ENCODE measurements around the gene TPCN2. TPM values are rescaled to one million over a fixed set of nuclear protein-coding genes. Genes with fewer than 3 reads are reported as not detected.

The TPCN2 gene
- total RNA-seq, 4 donors from 2014 or later = 12.2 to 30.7 (median 17.6) TPM

DNA sequence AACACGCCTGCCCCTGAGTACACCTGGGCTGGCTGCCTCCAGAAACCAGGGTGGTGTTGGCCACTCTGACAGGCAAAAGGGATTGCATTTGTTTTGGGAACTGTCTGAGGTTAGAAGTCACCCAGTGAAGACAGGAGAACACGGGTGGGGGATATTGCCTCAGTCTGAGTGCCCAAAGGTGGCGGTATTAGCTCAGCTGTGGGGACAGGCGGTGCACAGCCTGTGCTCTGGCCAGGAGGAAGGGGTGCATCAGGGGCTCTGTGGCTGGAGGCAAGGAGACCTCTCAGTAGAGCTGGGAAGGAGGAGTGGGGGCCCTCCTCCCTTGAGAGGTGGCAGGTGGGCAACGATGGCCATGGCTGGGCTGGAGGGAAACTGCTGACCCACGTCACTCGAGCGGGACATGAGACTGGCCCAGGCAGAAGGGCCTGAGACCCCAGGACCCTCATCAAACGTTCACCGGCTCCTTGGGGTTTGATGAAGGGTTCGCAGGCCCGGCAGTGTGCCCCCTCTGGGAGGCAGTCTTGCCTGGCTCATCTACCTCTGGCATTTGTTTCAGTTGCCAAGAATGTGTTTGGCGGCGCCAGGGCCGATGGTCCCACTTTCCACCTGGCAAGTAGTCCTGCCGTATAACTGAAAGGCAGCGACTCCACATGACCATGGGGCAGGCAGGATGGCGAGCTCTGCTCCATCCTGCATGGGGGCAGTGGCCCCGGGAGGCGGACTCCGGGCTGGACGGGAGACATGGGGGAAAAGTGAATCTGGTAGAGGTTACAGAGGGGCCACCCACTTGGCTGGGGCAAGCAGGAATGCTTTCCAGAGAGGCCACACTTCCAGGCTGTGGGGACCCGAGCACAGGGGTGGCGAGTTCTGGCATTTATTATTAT is 54.2 kb downstream of the TPCN2 start:
- TF ChIP-seq CTCF (IDR thresholded peaks at IDR 0.05; ENCODE audit: low read depth) = no peak

DNA sequence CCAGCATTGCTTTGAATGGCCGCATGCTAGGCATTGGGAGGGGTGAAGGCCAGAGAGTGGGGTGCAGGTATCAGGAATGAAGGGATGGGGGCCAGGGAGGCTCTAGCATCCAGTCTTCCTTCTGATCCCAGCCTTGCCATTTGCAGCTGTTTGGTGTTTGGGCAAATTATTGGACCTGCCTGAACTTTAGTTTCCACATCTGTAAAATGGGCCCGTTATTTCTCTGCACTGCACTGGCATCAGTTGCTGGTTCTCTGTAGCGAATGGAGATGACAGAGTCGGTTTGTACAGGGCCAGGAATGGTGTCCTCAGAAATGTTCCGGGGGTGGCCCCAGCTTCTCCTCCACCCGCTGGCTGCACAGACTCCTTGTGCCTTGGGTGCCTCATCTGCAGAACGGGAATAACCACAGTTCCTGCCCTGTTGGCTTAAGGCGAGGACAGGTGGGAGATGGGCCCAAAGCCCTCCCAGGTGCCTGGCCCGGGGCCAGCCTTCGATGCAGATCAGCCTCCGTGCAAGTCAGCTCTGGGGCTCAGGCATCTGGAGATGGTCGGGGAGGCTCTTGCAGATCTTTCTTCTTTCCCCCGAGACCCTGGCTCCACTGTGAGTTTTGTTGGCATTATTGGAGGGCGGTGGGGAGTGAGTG is 55.6 kb downstream of the TPCN2 start:
- no peak for TF ChIP-seq CTCF (IDR thresholded peaks at IDR 0.05; ENCODE audit: low read depth)

GRCh38 chr11:69104856-69105395 is 56.2 kb downstream of the TPCN2 start:
- no peak for TF ChIP-seq CTCF (IDR thresholded peaks at IDR 0.05; ENCODE audit: low read depth)

DNA sequence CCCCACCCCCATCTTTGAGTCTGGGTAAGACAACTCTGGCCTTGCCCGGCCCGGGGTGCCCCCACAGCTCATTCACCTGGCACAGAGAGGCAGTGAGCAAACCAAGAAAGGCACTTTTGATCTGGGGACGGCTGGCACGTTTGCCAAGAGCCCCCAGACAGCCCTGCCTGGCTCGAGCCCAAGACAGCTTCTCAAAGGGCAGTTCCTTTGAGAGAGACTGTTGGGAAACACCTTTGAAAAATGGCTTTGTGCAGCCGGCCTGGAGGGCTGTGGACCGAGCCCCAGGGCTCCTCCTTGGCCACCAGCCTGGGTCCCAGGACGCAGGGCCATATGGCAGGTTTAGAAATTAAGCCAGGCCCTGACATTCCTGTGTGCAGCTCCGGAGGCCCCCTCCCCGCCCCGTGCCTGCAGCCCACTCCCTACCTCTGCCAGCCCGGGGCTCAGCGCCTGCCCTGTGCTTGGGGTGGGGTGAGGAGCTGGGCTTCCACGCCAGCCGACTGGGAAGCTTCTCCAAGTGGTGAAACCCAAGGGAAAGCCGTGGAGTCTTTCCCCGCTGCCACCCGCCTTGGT is 56.8 kb downstream of the TPCN2 start:
- no peak for TF ChIP-seq CTCF (IDR thresholded peaks at IDR 0.05; ENCODE audit: low read depth)

DNA sequence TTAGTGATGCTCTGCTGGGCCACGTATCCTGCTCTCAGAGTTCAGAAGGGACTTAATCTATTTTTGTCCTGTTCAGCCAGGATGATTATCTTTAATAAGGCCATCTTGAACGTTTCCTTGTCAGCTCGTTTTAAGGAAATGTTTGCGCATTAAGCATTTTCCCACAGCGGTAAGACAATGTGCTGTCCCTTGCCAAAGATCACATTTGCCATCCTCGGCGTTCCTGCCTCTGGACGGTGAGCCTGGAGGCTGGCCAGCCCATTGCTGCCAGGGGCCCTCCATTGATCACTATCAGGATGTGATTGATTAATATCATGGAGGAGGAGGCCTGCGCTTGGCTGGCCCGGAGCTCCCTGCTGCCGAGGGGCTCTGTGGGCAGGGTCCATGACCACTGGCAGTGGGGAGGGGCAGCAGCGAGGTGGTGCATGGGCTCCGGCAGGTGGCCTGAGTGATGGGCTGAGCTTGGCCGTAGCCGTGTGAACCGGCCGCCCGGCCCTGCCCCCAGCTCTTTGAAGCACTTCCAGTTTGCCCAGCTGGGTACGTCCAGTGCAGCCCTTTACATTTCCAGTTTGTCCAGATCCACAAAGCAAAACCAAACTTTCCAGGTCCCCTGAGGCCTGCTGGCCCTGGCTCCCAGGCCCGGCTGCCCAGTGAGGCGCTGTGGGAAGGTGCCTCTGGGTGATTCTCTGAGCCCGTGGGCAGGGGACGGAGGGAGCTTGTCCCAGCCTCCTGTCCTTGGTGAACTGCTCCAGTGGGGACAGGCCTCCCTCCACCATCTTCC is 57.5 kb downstream of the TPCN2 start:
- no peak for TF ChIP-seq CTCF (IDR thresholded peaks at IDR 0.05; ENCODE audit: low read depth)

DNA sequence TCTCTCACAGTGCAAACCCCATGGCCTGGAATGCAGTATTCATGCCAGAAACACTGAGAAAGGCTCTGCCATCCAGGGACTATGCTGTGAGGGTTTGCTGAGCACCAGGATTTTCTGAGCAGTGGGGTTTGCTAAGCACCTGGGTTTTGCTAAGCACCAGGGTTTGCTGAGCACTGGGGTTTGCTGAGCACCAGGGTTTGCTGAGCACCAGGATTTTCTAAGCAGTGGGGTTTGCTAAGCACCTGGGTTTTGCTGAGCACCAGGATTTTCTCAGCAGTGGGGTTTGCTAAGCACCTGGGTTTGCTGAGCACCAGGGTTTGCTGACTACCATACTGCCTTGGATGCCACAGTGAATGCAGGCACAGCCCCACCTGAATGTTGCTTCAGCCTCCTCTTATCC is 58.7 kb downstream of the TPCN2 start:
- no peak for TF ChIP-seq CTCF (IDR thresholded peaks at IDR 0.05; ENCODE audit: low read depth)
